ENCODE measurements around the gene USP22. TPM values are rescaled to one million over a fixed set of nuclear protein-coding genes. Genes with fewer than 3 reads are reported as not detected.

Gene USP22
- total RNA-seq, 1 experiment from 2014 or later, result 224 TPM

DNA sequence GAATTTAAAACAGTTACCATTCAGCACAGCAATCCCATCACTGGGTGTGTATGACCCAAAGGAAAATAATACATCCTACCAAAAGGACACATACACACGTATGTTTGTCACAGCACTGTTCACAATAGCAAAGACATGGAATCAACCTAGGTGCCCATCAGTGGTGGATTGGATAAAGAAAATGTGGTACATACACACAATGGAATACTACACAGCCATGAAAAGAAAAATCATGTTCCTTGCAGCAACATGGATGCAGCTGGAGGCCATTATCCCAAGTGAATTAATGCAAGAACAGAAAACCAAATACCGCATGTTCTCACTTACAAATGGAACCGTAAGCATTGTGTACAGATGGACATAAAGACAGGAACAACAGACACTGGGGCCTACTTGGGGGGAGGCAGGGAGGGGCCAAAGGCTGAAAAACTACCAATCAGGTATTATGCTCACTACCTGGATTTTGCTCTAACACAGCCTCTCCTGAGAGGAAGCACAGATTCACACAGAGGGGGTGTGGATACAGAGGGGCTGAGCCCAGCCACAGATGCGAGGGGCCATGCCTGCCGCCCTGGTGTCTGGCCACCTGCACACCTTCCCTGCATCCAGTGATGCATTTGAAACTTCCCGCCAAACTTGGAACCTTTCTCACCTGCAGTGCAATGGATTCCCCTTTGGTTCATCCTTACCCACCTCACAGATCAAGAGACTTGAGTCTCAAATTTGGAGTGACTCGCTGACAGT is 55.9 kb downstream of the USP22 start:
- ChIA-PET CTCF (no interaction called here), POLR2A (no interaction called here)
- ATAC-seq (no peak), DNase-seq (ENCODE audit: low read depth, low spot score) (no peak)
- TF ChIP-seq SIN3A (IDR thresholded peaks at IDR 0.05; ENCODE audit: borderline replicate concordance, insufficient read depth, low read depth, low read length), result no peak
- TF ChIP-seq TCF7L2 (IDR thresholded peaks at IDR 0.05; ENCODE audit: low read depth, low read length), result no peak
- TF ChIP-seq REST (IDR thresholded peaks at IDR 0.05; ENCODE audit: insufficient read depth in 1 of 2, low read depth in 2 of 2, low read length in 1 of 2), result no peak
- no peak for TF ChIP-seq CTCF (IDR thresholded peaks at IDR 0.05)
- no peak for TF ChIP-seq POLR2AphosphoS5 (IDR thresholded peaks at IDR 0.05; ENCODE audit: low read depth, low read length)
- Histone ChIP-seq H3K4me3 (ENCODE audit: low read depth in 2 of 2, low read length in 2 of 2) (no peak overlapping the region), H3K9me3 (ENCODE audit: control insufficient read depth, insufficient read depth, low read depth, low read length) (no peaks in the 10 kb centered on the region), H3K27me3 (ENCODE audit: control insufficient read depth, insufficient read depth, low read length) (no peaks in the 10 kb centered on the region), H3K36me3 (ENCODE audit: control insufficient read depth, insufficient read depth, low read length) (no peaks in the 10 kb centered on the region), H3K27ac (ENCODE audit: low read length) (no peak overlapping the region), H3K4me1 (ENCODE audit: control insufficient read depth, insufficient read depth, low read length) (no peaks in the 10 kb centered on the region)
- BruUV-seq (replicated peaks), result no TSS peak
- intact Hi-C loops (cut with micrococcal nuclease; ENCODE audit: unreplicated experiment), result no loop called here
- in situ Hi-C loops (cut with HindIII; ENCODE audit: low pct_unique_long_range_greater_than_20kb, low sequenced_read_pairs), result no loop called here

- H3K36me3 ChIP-seq (ENCODE audit: control insufficient read depth, insufficient read depth, low read length), result no peaks in the 10 kb centered on the region
- H3K4me3 ChIP-seq (ENCODE audit: low read depth in 2 of 2, low read length in 2 of 2), result no peak overlapping the region
- ChIA-PET POLR2A (no interaction called here), CTCF (no interaction called here)
- BruUV-seq (replicated peaks), result no TSS peak
- H3K27me3 ChIP-seq (ENCODE audit: control insufficient read depth, insufficient read depth, low read length), result peaks cover 5% of the 10 kb centered on the region; the same call in 1 of the 2 replicates
- H3K27ac ChIP-seq (ENCODE audit: low read length), result no peak overlapping the region
- ATAC-seq, result no peak
- in situ Hi-C loops (cut with HindIII; ENCODE audit: low pct_unique_long_range_greater_than_20kb, low sequenced_read_pairs), result no loop called here
- no peak for DNase-seq (ENCODE audit: low read depth, low spot score)
- TF ChIP-seq CTCF (IDR thresholded peaks at IDR 0.05) (no peak), TCF7L2 (IDR thresholded peaks at IDR 0.05; ENCODE audit: low read depth, low read length) (no peak), REST (IDR thresholded peaks at IDR 0.05; ENCODE audit: insufficient read depth in 1 of 2, low read depth in 2 of 2, low read length in 1 of 2) (no peak), SIN3A (IDR thresholded peaks at IDR 0.05; ENCODE audit: borderline replicate concordance, insufficient read depth, low read depth, low read length) (no peak), POLR2AphosphoS5 (IDR thresholded peaks at IDR 0.05; ENCODE audit: low read depth, low read length) (no peak)
- H3K4me1 ChIP-seq (ENCODE audit: control insufficient read depth, insufficient read depth, low read length), result no peaks in the 10 kb centered on the region
- intact Hi-C loops (cut with micrococcal nuclease; ENCODE audit: unreplicated experiment), result no loop called here
- no peaks in the 10 kb centered on the region for H3K9me3 ChIP-seq (ENCODE audit: control insufficient read depth, insufficient read depth, low read depth, low read length)
Observed at GRCh38 chr17:20983359-20983637, 59.5 kb downstream of the USP22 start.
